Right ventricle myocardium superior (tissue), 1 donor: Measurements from ENCODE around the gene ADH4. TPM values are rescaled to one million over a fixed set of nuclear protein-coding genes. Genes with fewer than 3 reads are reported as not detected.
"Not testable (repeated sequence)": the region's sequence is repeated elsewhere in the genome, so short reads cannot be mapped to it uniquely, and the experiment has no call there.

Experiments
- ATAC-seq: fragments of 200-7000 bp; cut with Tn5 transposase; one replicate; pipeline ENCODE4 v1.9.1; 2020; ENCODE audit warnings: mild to moderate bottlenecking; ENCODE audit not compliant: poor library complexity
- DNase-seq: peaks from one replicate; pipeline ENCODE4 v3.0.0-alpha.2; 2020
- intact Hi-C: fragments of 100-400 bp; cut with DNase I; formaldehyde crosslinking; loops from one replicate; pipeline ENCODE4 v1.11.2; 2022
- total RNA-seq: library from RNA; stranded (reverse); fragmentation: NEBNext Ultra II Directional; extraction: Animal tissue kit (Norgen Biotek cat#: 25700); gene quantifications from one replicate; pipeline ENCODE4 v1.2.1, GENCODE V29; 2021
- donor health status: DM: no; HTN: yes; CAD: no; lungs with severe emphysema.

The ADH4 gene
- total RNA-seq, 1 donor from 2014 or later: not detected

- ATAC-seq: no peak
- intact Hi-C loops: no loop called here
Measured at GRCh38 chr4:99144587-99144986, 490 bp upstream of the ADH4 start.

GRCh38 chr4:99136329-99136728, 7.8 kb downstream of the ADH4 start:
- ATAC-seq: no peak
- no peak for DNase-seq
- intact Hi-C loops: no loop called here

More at GRCh38 chr4:99144587-99144986, 490 bp upstream of the ADH4 start:
- DNase-seq: no peak

- intact Hi-C loops: no loop called here
- no peak for ATAC-seq
Measured at GRCh38 chr4:99135541-99136162, 8.4 kb downstream of the ADH4 start.

GRCh38 chr4:99134586-99134985, 9.5 kb downstream of the ADH4 start:
- DNase-seq: no peak
- no peak for ATAC-seq
- intact Hi-C loops: no loop called here

More at GRCh38 chr4:99135541-99136162, 8.4 kb downstream of the ADH4 start:
- no peak for DNase-seq

GRCh38 chr4:99131378-99131777, 12.7 kb downstream of the ADH4 start:
- no peak for DNase-seq
- intact Hi-C loops: no loop called here
- ATAC-seq: no peak

- intact Hi-C loops: loop anchor here (10.0 kb wide), 1 partner anchor 338 kb away; no protein-coding TSS in a partner anchor
- ATAC-seq: no peak
- no peak for DNase-seq
Measured at GRCh38 chr4:99126376-99126775, 17.7 kb downstream of the ADH4 start.

GRCh38 chr4:99121008-99121407, 23.1 kb downstream of the ADH4 start:
- intact Hi-C loops: loop anchor here (10.0 kb wide), 1 partner anchor 344 kb away; no protein-coding TSS in a partner anchor
- no peak for ATAC-seq
- no peak for DNase-seq

GRCh38 chr4:99120501-99120900, 23.6 kb downstream of the ADH4 start:
- intact Hi-C loops: loop anchor here (10.0 kb wide), 1 partner anchor 344 kb away; no protein-coding TSS in a partner anchor
- ATAC-seq: no peak
- no peak for DNase-seq

- DNase-seq (no peak), ATAC-seq (peak; percentile 39)
- intact Hi-C loops: loop anchor here (2.0 kb wide), 1 partner anchor 287 kb away; no protein-coding TSS in a partner anchor
Measured at GRCh38 chr4:99117876-99118693, 26.0 kb downstream of the ADH4 start.

- DNase-seq, ATAC-seq, intact Hi-C loops: not testable (repeated sequence)
Measured at GRCh38 chr4:99117122-99117841, 26.8 kb downstream of the ADH4 start.

- not testable (repeated sequence) for ATAC-seq
Measured at GRCh38 chr4:99109286-99109685, 34.8 kb downstream of the ADH4 start.

GRCh38 chr4:99104153-99104552, 39.9 kb downstream of the ADH4 start:
- DNase-seq (no peak), ATAC-seq (no peak)
- intact Hi-C loops: no loop called here

More at GRCh38 chr4:99109286-99109685, 34.8 kb downstream of the ADH4 start:
- DNase-seq, intact Hi-C loops: not testable (repeated sequence)

GRCh38 chr4:99103166-99103565, 40.9 kb downstream of the ADH4 start:
- no peak for DNase-seq
- no peak for ATAC-seq
- intact Hi-C loops: no loop called here

GRCh38 chr4:99102634-99103033, 41.5 kb downstream of the ADH4 start:
- ATAC-seq (no peak), DNase-seq (no peak)
- intact Hi-C loops: no loop called here

GRCh38 chr4:99100876-99101275, 43.2 kb downstream of the ADH4 start:
- intact Hi-C loops: no loop called here
- DNase-seq: no peak
- ATAC-seq: no peak

GRCh38 chr4:99099814-99100213, 44.3 kb downstream of the ADH4 start:
- intact Hi-C loops, ATAC-seq, DNase-seq: not testable (repeated sequence)

- DNase-seq: no peak
- intact Hi-C loops: no loop called here
- no peak for ATAC-seq
Measured at GRCh38 chr4:99099311-99099710, 44.8 kb downstream of the ADH4 start.

GRCh38 chr4:99091841-99092240, 52.3 kb downstream of the ADH4 start:
- ATAC-seq, intact Hi-C loops, DNase-seq: not testable (repeated sequence)

GRCh38 chr4:99091216-99091575, 52.9 kb downstream of the ADH4 start:
- intact Hi-C loops: no loop called here
- no peak for ATAC-seq
- DNase-seq: no peak
